Measurements from ENCODE around the gene CWC22.

- no peak for TF ChIP-seq CTCF (IDR thresholded peaks at IDR 0.05; ENCODE audit: poor library complexity, severe bottlenecking)
- TF ChIP-seq EZH2 (IDR thresholded peaks at IDR 0.05; ENCODE audit: borderline replicate concordance, insufficient read depth, low read length, poor library complexity, severe bottlenecking) = no peak
- TF ChIP-seq MXI1 (conservative IDR thresholded peaks at IDR 0.05; ENCODE audit: poor library complexity, severe bottlenecking) = no peak
- no peak for TF ChIP-seq SMC3 (conservative IDR thresholded peaks at IDR 0.05; ENCODE audit: poor library complexity)
- no peak for TF ChIP-seq POLR2AphosphoS5 (IDR thresholded peaks at IDR 0.05)
- no peak for TF ChIP-seq TAF1 (IDR thresholded peaks at IDR 0.05; ENCODE audit: low read depth)
- TF ChIP-seq REST (IDR thresholded peaks at IDR 0.05; ENCODE audit: borderline replicate concordance) = no peak
Observed at GRCh38 chr2:179983250-179983932, 23.7 kb downstream of the CWC22 start.

Data from neural cell (in vitro differentiated cells).